Kidney epithelial cell (primary cell): Measurements from ENCODE around the gene AFAP1L1. TPM values are rescaled to one million over a fixed set of nuclear protein-coding genes. Genes with fewer than 3 reads are reported as not detected.

ENCODE experiments used
- DNase-seq: peaks from one replicate; pipeline ENCODE4 v3.0.0-alpha.2; 2010; ENCODE audit warnings: low read depth
- H3K27me3 ChIP-seq: 2 replicates; pipeline ENCODE4 v1.6.0; 2011; ENCODE audit warnings: low read length; ENCODE audit not compliant: control insufficient read depth, insufficient read depth
- H3K36me3 ChIP-seq: 2 replicates; pipeline ENCODE4 v1.5.1; 2011; ENCODE audit warnings: low read length; ENCODE audit not compliant: control insufficient read depth, insufficient read depth
- H3K4me3 ChIP-seq: 2 replicates; pipeline ENCODE4 v1.5.1; 2011; ENCODE audit warnings: low read depth, mild to moderate bottlenecking, control low read depth, low read length
- total RNA-seq: library from RNA; depleted of rRNA; stranded (reverse); fragments of >200 nt; gene quantifications from 2 replicates; pipeline ENCODE4 v1.2.3, GENCODE V29; 2015
- TF ChIP-seq, protein P1 (sequence below): IDR thresholded peaks from 2 replicates; pipeline ENCODE4 v1.5.1; 2011; ENCODE audit warnings: mild to moderate bottlenecking, moderate library complexity, low read length, control low read depth, inconsistent platforms; ENCODE audit not compliant: insufficient read depth, poor library complexity, severe bottlenecking

The AFAP1L1 gene
- total RNA-seq, 1 donor from 2014 or later, result 15.3 TPM

DNA sequence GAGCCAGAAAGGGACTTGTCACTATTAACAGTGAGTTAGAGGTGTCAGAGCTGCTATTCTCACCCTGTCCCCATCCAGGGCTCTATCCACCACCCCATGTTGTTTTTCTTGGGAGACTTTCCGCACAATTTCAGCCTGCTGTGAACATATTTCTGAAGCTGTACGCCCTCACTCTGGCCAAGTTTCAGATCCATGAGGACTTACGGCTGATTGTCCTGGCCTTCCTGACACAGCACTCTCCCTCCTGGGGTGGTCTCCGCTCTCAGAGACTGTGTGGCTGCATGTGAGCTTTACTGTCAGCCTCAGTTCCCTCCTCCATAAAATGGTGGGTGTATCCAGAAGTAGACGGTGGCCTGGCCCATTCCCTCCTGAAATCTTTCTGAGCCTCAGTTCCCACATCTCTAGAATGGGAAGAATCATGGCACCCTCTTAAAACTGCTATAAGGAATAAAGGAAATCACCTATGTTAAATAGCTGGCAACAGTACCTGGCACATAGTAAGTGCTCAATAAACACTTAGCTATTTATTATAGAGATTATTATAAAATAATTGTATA lies 108.2 kb downstream of the AFAP1L1 start:
- DNase-seq, result no peak
- TF ChIP-seq, protein P1, sequence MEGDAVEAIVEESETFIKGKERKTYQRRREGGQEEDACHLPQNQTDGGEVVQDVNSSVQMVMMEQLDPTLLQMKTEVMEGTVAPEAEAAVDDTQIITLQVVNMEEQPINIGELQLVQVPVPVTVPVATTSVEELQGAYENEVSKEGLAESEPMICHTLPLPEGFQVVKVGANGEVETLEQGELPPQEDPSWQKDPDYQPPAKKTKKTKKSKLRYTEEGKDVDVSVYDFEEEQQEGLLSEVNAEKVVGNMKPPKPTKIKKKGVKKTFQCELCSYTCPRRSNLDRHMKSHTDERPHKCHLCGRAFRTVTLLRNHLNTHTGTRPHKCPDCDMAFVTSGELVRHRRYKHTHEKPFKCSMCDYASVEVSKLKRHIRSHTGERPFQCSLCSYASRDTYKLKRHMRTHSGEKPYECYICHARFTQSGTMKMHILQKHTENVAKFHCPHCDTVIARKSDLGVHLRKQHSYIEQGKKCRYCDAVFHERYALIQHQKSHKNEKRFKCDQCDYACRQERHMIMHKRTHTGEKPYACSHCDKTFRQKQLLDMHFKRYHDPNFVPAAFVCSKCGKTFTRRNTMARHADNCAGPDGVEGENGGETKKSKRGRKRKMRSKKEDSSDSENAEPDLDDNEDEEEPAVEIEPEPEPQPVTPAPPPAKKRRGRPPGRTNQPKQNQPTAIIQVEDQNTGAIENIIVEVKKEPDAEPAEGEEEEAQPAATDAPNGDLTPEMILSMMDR, result no peak
- H3K27me3 ChIP-seq, result peaks cover 4% of the 10 kb centered on the region
- no peak overlapping the region for H3K4me3 ChIP-seq
- H3K36me3 ChIP-seq, result no peaks in the 10 kb centered on the region

DNA sequence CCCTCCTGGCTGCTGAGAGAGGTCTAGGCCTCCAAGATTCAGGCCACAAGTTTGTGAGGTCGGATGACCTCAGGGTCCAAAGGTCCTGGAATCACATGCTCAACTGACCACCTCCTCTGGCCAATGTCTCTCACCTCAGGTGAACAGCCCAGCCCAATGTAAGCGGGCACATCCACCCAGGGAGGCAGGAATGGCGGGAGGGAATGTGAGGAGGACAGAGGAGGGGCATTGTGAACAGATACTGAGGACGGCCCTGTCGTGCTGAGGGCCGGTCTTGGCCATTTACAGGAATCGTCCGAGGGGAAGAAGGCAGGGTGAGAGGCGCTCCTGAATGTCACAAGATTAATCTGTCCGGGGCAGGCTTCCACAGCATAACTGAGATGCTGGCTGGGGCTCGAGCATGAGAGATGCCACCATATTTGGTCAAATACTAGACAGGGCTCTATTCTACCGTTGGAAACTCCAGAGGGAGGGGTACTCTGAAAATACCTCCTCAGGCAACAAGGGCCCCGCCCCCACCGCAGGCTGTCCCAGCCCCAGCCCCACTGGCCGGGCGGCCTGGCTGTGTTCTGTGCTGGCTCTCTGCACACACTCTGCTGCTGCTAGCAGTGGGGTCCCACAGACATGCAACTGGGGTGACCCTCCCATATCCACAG lies 108.9 kb downstream of the AFAP1L1 start:
- no peak for DNase-seq
- Histone ChIP-seq H3K27me3 (peaks cover 4% of the 10 kb centered on the region), H3K4me3 (no peak overlapping the region), H3K36me3 (no peaks in the 10 kb centered on the region)
- TF ChIP-seq, protein P1, result no peak

GRCh38 chr5:149381261-149381985 lies 109.8 kb downstream of the AFAP1L1 start:
- Histone ChIP-seq H3K27me3 (peaks cover 4% of the 10 kb centered on the region), H3K4me3 (no peak overlapping the region), H3K36me3 (no peaks in the 10 kb centered on the region)
- TF ChIP-seq, protein P1, result no peak
- DNase-seq, result no peak

- Histone ChIP-seq H3K27me3 (peaks cover 4% of the 10 kb centered on the region), H3K4me3 (no peak overlapping the region), H3K36me3 (no peaks in the 10 kb centered on the region)
- TF ChIP-seq, protein P1, result peak; percentile 98
- no peak for DNase-seq
These were observed 110.3 kb downstream of the AFAP1L1 start for GRCh38 chr5:149381986-149382338.

GRCh38 chr5:149382517-149383220 lies 111.0 kb downstream of the AFAP1L1 start:
- TF ChIP-seq, protein P1, result no peak
- Histone ChIP-seq H3K27me3 (peaks cover 4% of the 10 kb centered on the region), H3K4me3 (no peak overlapping the region), H3K36me3 (no peaks in the 10 kb centered on the region)
- DNase-seq, result no peak
